ENCODE measurements around the gene TSPAN9.

DNA sequence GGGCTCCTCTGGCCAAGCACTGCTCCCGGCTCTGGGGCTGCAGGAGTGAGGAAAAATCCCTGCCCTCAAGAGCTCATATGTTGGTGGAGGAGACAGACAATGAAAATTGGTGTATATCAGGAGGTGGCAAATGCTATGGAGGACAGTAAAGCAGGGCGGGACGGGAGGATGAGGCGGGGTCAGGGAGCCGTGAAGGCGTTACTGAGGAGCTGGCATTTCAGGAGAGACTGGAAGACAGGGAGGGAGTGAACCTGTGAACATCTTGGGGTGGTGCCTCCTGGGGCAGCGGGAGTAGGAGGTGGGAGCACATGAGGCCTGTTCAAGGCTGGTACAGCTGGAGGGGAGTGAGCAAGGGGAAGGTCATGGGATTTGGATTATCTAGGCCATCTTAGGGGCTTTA, 26.6 kb downstream of the TSPAN9 start:
- no peak for TF ChIP-seq CTCF (conservative IDR thresholded peaks at IDR 0.05; ENCODE audit: low read depth in 2 of 2)
- TF ChIP-seq POLR2AphosphoS5 (IDR thresholded peaks at IDR 0.05; ENCODE audit: low read depth), result no peak
- no peak for TF ChIP-seq EZH2 (IDR thresholded peaks at IDR 0.05; ENCODE audit: low read depth, unreplicated experiment)
- TF ChIP-seq STAT1 (IDR thresholded peaks at IDR 0.05; ENCODE audit: unreplicated experiment), result no peak
- TF ChIP-seq EZH2phosphoT487 (IDR thresholded peaks at IDR 0.05; ENCODE audit: unreplicated experiment), result no peak
- no peak for TF ChIP-seq CREB1 (CRISPR knock-in tag; IDR thresholded peaks at IDR 0.05; ENCODE audit: low read depth)
- no peak for TF ChIP-seq JUNB (IDR thresholded peaks at IDR 0.05; ENCODE audit: unreplicated experiment)
- TF ChIP-seq REST (IDR thresholded peaks at IDR 0.05; ENCODE audit: unreplicated experiment), result no peak
- no peak for TF ChIP-seq NANOG (IDR thresholded peaks at IDR 0.05; ENCODE audit: borderline replicate concordance)
- TF ChIP-seq, protein P1, sequence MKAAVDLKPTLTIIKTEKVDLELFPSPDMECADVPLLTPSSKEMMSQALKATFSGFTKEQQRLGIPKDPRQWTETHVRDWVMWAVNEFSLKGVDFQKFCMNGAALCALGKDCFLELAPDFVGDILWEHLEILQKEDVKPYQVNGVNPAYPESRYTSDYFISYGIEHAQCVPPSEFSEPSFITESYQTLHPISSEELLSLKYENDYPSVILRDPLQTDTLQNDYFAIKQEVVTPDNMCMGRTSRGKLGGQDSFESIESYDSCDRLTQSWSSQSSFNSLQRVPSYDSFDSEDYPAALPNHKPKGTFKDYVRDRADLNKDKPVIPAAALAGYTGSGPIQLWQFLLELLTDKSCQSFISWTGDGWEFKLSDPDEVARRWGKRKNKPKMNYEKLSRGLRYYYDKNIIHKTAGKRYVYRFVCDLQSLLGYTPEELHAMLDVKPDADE (IDR thresholded peaks at IDR 0.05), result no peak
